CMK (cell line): ENCODE measurements around the gene MMP23B.

Source experiments
- DNase-seq: peaks from one replicate; pipeline ENCODE4 v3.0.0-alpha.2; 2010; ENCODE audit warnings: low read depth

The MMP23B gene

GRCh38 chr1:1602968-1603506 lies 28.9 kb upstream of the MMP23B start:
- DNase-seq, result no peak

DNA sequence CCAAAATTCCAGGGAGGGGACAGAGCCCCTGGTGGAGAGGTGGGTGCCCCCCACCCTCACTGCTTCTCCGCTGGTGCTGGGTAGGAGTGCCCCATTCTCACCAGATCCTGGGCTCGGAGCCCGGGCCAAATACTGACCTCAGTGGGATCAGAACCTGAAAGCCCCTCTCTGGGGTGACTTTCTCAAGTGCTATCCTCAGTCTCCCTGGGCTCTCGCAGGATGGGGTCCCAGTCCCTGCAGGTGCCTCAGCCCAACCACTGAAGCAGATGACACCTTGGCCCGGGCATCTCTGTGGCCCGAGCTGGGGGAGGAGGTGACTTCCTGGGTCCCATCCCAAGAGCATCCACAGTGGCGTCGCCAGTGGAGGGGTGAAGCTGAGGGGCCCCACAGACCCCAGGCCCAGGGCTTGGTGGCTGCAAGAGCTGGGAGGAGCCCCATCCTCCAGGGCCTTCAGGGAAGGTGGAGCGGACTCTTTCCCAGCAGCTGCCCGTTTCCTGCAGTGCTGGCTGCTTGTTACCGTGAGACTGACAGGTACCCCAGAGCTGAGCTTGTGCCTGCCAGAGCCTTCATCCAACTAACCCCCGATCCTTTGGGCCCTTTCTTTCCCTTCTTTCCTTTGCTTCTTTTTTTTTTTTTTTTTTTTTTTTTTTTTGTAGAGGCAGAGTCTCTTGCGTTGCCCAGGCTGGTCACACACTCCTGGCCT lies 28.2 kb upstream of the MMP23B start:
- DNase-seq, result no peak

- no peak for DNase-seq
Measured at GRCh38 chr1:1604374-1605033, 27.5 kb upstream of the MMP23B start.

DNA sequence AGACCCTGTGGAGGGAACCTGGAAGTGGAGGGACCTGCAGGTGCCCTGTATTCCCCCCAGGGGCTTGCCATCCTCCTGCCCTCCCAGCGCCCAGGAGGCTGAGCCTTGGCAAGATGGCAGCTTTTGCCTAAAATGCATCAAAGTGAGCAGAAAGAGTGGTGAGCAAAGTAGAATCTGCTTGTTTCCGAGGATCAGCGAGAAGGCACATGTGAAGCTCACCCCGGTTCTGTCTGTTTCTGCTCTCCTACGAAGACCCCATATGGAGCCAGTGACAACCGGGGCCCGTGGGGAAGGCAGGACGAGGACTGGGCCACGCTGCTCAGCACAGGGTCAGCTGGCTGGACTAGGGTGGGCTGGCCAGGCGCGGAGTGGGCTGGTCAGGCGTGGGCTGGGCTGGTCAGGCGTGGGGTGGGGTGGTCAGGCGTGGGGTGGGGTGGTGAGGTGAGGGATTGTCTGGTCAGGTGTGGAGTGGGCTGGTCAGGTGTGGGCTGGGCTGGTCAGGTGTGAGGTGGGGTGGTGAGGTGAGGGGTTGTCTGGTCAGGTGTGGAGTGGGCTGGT lies 26.9 kb upstream of the MMP23B start:
- no peak for DNase-seq

DNA sequence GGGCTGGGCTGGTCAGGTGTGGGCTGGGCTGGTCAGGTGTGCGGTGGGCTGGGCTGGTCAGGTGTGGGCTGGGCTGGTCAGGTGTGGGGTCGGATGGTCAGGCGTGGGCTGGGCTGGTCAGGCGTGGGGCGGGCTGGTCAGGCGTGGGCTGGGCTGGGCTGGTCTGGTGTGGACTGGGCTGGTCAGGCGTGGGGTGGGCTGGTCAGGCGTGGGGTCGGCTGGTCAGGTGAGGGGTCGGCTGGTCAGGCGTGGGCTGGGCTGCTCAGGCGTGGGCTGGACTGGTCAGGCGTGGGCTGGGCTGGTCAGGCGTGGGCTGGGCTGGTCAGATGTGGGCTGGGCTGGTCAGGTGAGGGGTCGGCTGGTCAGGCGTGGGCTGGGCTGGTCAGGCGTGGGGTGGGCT lies 26.2 kb upstream of the MMP23B start:
- DNase-seq, result no peak

GRCh38 chr1:1606232-1606631 lies 25.7 kb upstream of the MMP23B start:
- no peak for DNase-seq

DNA sequence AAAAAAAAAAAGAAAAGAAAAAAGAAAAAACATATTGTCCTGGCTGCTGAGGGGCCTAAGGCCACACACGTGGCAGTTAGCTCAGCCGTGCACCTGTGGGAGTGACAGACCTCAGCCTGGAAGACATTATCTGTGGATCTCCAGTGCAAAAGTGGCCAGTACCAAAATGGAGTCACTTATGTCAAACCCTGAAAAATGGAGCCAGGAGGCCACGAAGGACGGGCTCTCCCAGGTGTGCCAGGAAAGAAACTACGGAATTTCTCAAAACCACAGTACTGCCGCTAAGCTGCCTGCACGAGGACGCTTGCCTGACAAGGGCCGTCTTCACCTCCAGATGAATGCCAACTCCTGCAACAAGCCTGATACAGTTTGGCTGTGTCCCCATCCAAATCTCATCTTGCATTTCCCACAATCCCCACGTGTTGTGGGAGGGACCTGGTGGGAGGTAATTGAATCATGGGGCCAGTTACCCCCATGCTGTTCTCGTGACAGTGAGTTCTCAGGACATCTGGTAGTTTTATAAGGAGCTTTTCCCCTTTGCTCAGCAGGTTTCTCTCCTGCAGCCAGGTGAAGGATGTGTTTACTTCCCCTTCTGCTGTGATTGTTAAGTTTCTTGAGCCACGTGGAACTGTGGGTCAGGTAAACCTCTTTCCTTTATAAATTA lies 22.0 kb upstream of the MMP23B start:
- no peak for DNase-seq

DNA sequence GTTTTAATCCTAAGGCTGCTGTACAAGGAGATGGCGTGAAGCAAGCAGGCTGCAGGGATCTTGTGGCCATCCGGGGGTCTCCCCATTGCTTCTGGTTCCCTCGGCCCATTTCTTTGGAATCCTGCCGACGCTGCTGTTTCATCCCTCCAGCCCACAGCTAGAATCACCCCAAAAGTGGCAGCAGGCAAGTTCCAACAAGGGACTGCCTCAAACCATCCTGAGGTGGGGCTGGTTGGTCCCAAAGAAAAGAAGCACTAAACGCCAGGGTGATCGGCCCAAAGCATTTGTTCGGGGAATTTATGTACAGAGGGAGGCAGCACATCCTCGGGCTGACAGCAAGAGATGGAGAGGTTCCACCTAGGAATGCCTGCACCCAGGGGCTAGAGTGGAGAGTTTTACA lies 21.2 kb upstream of the MMP23B start:
- DNase-seq, result no peak

GRCh38 chr1:1612104-1612400 lies 19.9 kb upstream of the MMP23B start:
- no peak for DNase-seq

GRCh38 chr1:1613509-1614082 lies 18.4 kb upstream of the MMP23B start:
- DNase-seq, result no peak

DNA sequence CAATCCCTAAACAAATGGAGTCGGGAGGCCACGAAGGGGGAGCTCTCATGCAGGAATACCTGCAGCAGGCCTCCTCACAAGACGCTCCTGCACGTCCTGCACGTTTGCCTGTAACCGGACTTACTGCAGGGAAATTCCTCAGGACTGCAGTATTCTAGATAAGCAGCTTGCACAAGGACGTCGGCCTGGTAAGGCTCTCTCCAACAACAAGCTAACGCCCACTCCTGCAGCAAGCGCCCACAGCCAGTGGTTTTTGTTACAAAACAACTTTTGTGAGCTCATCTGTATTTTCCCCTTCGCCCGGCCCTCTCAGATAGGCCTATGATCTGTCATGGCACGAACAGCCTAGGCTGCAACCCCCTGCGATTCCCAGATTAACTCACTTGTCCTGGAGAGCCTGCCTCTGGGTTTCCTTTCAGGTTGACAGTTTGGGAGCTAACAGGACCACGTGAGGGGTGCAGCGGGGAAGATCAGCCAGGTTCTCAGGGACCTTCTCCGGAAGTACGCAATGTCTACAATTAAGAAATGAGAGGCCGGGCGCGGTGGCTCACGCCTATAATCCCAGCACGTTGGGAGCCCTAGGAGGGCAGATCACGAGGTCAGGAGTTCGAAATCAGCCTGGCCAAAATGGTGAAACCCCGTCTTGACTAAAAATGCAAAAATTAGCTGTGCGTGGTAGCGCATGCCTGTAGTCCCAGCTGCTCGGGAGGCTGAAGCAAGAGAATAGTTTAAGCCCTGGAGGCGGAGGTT lies 17.6 kb upstream of the MMP23B start:
- DNase-seq, result peak; percentile 51

- no peak for DNase-seq
Measured at GRCh38 chr1:1614954-1615255, 17.1 kb upstream of the MMP23B start.

- peak; percentile 98 for DNase-seq
Measured at GRCh38 chr1:1615256-1616044, 16.5 kb upstream of the MMP23B start, which contains the start of gene MIB2. Gene MIB2, plus strand, starts transcription at chr1:1615500. Its CDS starts 7,953 bp downstream, at chr1:1623453.

DNA sequence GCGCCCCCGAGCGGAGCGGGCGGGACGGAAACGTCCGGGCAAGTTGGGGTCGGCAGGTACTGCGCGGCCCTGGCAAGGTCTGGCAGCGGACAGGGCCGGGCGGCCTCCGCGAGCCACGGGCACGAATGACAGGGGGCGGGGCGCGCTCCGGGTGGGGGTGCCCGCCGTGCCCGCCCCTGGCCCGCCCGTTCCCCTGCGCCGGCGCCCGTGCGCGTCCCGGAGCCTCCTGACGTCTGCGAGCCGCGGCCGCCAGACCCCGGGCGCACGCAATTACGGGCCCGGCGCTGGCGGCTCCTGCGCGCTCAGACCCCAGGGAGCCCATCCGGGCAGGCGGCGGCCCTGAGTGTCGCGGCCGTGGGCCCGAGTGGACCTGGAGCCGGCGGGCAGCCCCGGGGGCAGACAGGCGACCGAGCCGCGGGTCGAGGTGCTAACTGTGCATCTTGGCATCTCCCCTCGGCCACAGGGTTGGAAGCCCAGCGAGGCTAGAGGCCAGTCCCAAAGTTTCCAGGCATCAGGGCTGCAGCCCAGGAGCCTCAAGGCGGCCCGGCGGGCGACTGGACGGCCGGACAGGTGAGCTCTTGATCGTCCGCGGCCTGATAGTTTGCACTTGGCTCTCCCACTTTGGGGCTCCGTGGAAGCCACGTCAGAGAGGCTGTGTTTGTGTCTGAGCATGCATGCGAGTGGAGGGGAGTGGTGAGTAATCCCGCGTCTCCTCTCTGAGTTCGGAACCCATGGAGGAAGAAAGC lies 15.8 kb upstream of the MMP23B start:
- no peak for DNase-seq

- no peak for DNase-seq
Measured at GRCh38 chr1:1616838-1617237, 15.1 kb upstream of the MMP23B start.

- no peak for DNase-seq
Measured at GRCh38 chr1:1617516-1617915, 14.5 kb upstream of the MMP23B start.

DNA sequence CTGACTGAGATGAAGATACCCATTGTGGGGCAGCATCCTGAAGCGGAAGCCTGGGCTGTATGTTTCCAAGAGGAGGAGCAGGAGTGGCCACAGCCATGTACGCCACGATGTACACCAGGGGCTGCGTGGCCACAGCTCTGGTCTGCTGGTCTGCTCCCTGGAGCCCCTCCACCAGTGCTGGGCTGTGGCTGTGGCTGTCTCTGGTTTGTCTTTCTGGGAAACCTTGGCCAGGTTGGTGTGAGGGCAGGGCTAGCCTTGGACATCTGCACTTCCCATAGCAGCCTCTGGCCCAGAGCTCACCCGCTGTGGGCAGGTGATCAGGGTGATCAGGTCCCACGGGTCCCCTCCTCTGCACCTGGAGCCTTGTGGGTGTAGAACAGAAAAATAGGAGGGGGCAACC lies 14.0 kb upstream of the MMP23B start:
- no peak for DNase-seq

DNA sequence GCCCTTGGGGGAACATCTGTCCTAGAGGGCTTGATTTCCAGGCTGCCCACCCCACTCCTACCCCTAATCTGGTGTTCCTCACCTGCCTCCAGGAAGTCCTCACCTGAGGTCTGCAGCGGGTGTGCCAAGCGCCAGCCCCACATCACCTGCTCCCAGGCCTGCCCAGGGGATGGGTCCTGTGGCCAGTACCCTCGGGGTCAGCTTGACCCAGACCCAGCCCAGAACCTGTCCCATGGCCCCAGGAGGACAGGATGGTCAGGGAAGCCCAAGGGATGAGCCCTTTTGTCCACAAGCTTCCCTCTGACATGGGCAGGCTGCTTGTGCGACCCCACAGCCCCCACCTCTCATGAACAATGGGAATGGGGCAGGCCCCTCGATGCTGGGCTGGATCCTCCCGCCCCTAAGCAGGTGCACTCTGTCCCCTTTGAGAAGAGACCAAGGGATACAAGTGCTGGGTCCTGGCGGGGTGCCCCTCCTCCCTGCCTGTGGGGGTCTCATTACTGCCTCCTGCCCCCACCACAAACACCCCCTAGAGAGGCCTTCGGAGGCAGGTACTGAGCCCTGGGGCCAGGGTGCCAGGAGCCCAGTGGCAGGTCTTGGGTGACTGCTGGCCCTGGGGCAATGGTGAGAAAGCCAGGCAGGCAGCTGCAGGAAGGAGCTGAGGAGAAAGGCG lies 13.4 kb upstream of the MMP23B start:
- no peak for DNase-seq

- no peak for DNase-seq
Measured at GRCh38 chr1:1619917-1620361, 12.0 kb upstream of the MMP23B start.
